ENCODE measurements around the gene CPLX1.
"Not testable (repeated sequence)": the region's sequence is repeated elsewhere in the genome, so short reads cannot be mapped to it uniquely, and the experiment has no call there.

The CPLX1 gene

DNA sequence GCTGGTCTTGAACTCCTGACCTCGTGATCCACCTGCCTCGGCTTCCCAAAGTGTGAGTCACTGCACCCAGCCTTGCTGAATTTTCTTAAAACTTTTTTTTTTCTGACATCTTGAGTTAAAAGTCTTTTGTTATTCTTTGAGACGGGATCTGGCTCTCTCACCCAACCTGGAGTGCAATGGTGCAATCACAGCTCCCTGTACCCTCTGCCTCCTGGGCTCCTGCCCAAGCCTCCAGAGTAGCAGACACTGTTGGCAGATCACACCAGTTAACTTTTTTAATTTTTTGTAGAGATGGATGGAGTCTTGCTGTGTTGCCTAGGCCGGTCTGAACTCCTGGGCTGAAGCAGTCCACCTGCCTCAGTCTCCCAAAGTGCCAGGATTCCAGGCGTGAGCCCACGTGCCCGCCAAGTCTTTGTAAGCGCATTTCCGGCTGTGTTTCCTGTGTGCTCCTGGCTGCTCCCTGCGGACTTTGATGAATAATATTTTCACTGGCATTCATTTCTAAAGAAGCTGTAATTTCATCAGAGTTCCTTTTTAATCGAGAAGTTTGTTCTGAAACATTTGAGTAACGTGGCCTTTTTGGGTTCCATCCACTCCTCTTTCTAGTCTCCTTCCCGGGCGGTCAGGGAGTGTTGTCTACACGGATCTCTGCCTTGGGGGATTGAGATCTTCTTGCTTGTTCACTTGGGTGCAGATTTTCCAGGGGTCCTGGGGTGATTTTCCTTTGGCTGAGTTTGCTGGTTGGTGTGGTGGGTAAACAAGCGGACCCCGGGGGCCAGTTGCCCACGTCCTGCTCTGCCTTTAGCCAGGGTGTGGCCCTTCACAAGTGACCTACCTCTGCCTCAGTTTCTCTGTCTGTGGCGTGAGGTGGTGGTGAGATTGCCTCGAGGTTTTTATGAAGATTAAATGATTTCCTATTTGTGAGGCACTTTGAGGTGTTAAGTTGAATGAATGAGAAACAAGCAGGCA, 75.9 kb downstream of the CPLX1 start:
- no peak for DNase-seq

GRCh38 chr4:748461-748860, 77.5 kb downstream of the CPLX1 start:
- DNase-seq: no peak

- DNase-seq: no peak
Observed at GRCh38 chr4:747546-748170, 78.3 kb downstream of the CPLX1 start.

DNA sequence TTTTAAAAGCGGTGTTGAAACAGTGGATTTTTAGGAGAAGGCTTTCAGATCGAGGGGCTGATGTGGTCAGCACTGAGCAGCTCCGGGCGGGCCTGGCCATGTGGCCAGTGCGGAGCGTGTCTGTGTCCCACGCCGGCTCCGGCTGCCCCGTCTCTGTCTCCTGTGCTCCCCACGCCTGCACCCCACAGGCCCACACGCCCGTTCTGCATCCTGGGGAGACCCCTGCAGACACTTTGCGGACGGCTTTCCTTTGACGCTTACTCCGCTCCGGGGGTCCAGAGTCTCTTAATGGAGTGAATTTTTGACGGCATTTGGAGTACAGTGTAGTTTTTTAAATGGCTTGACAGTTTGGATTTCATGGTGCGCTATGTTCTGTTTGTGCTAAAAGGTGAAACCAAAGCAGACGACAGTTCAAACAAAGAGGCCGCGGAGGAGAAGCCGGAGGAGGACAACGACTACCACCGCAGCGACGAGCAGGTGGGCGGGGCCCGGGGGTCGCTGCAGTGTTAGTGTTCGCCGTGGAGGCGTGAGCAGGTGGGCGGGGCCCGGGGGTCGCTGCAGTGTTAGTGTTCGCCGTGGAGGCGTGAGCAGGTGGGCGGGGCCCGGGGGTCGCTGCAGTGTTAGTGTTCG, 81.6 kb downstream of the CPLX1 start:
- DNase-seq: no peak

GRCh38 chr4:743463-744211, 82.3 kb downstream of the CPLX1 start:
- DNase-seq: no peak

DNA sequence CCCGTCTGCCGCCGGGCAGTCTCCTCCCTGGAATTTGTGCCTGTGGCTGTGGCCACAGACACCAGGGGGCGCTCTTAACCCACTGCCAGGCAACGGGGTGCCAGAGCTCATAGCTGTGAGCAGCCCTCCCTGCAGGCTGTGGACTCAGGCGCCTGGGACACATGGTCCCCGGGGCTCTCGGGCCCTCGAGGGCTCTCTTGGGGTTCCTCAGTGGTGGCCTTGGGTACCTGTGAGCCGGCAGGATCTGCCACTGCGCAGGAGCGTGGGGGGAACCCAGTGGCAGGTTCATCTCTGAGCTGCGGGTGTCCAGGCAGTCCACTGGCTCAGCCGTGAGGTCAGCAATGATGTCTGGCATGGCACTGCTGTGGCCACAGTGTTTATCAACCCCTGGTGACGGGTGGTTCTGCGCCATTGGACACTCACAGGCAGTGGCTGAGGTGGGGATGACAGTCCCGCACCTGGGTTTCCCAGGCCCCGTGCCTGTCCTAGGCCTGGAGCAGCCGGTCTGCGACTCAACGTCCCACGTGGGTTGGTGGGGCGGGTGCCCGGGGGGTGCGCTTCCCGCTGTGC, 83.1 kb downstream of the CPLX1 start:
- DNase-seq: peak; percentile 81

- no peak for DNase-seq
Observed at GRCh38 chr4:742096-742741, 83.7 kb downstream of the CPLX1 start.

DNA sequence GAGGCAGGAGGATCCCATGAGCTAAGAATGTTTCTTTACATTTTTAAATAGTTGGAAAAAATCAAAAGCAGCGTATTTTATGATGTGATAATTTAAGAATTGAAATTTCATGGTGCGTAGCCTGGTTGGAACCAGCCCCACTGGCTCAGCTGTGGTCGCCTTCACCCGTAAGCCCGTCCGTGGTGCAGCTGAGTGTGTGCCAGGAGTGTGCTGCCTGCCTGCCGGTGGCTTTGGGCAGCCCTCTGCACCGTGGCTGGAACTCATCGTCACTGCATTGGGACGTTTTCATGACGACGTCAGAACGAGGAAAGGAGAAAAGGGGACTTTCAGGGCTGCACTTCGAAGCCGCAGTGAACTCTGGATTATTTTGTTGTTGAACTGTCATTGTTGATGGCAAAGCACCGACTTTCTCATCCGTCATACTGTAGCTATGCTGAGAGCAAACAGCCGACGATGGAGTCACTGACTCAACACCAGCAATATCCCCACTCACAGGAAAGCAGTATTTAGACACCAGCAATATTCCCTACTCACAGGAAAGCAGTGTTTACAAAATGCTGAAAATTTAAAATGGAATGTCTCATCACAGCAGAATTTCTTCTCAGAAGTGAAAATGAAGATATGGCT, 85.2 kb downstream of the CPLX1 start:
- no peak for DNase-seq

GRCh38 chr4:740011-740410, 85.9 kb downstream of the CPLX1 start:
- no peak for DNase-seq

DNA sequence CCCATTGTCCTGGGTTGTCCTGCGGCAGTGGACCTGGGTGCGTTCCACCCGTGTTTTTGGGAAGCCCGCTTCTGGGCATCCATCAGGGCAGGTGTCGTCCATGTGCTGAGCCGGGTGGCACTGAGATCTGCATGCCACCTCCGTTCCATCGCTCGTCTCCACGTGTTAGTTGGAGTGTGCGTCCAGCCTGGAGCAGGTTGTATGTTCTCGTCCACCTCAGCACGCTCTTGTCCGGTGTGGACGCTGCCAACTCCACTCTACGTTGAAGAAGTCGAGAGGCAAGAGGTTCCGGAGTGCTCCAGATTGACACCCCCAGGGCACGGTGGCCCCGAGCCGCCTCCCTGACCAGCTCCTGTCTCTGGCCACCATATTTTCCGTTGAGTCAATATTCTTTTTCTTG, 86.4 kb downstream of the CPLX1 start:
- DNase-seq: no peak

- no peak for DNase-seq
Observed at GRCh38 chr4:738781-739280, 87.1 kb downstream of the CPLX1 start.

GRCh38 chr4:736561-736960, 89.4 kb downstream of the CPLX1 start:
- DNase-seq: not testable (repeated sequence)

DNA sequence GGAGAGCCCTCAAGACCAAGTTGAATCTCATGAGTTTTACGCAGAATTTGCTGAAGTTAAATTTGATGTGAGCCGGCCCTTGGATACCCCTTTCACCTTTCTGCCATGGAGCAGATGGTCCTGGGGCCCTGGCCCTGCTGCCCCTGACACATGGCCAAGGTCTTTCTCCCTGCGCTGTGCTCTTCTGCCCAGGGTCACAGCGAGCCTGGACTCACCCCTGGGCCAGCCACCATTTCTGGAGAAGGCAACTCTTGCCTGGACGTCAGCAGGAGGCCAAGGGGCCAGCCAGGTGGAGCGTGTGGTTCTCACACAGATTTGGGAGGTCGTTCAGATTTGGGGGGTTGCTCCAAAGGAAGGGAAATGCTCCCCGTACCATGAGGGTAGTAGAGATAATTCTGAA, 90.3 kb downstream of the CPLX1 start:
- no peak for DNase-seq

Measured in activated naive CD4-positive, alpha-beta T cell treated with Interleukin-2 at 50 U/mL for 16 hours (primary cell).